ENCODE results near the gene OCEL1.
"Not testable (repeated sequence)": the region's sequence is repeated elsewhere in the genome, so short reads cannot be mapped to it uniquely, and the experiment has no call there.

Gene OCEL1

GRCh38 chr19:17268754-17269153 lies 42.7 kb downstream of the OCEL1 start:
- TF ChIP-seq ZBTB26 (tag by site-specific recombination; optimal IDR thresholded peaks at IDR 0.05), result no peak
- no peak for TF ChIP-seq ZBTB11 (tag by site-specific recombination; conservative IDR thresholded peaks at IDR 0.05; ENCODE audit: low read depth)
- TF ChIP-seq ZNF548 (tag by site-specific recombination; IDR thresholded peaks at IDR 0.05), result no peak
- TF ChIP-seq SP7 (tag by site-specific recombination; IDR thresholded peaks at IDR 0.05), result no peak
- no peak for TF ChIP-seq ZFP41 (tag by site-specific recombination; IDR thresholded peaks at IDR 0.05; ENCODE audit: borderline replicate concordance)
- TF ChIP-seq EGR2 (tag by site-specific recombination; IDR thresholded peaks at IDR 0.05; ENCODE audit: low read depth), result no peak
- TF ChIP-seq ZNF292 (tag by site-specific recombination; IDR thresholded peaks at IDR 0.05; ENCODE audit: borderline replicate concordance, low read depth), result no peak
- Histone ChIP-seq H3K36me3 (ENCODE audit: control insufficient read depth in 2 of 2, insufficient read depth in 1 of 2, low read length in 2 of 2) (peaks cover 13 to 29% of the 10 kb centered on the region in 2 experiments; a peak in 2 of 3 replicates), H3K9me3 (ENCODE audit: control insufficient read depth, insufficient read depth, low read depth, low read length) (no peaks in the 10 kb centered on the region), H3K4me1 (ENCODE audit: control insufficient read depth, insufficient read depth, low read length) (no peaks in the 10 kb centered on the region), H3K27ac (ENCODE audit: extremely low read depth, low read depth, low read length) (no peak overlapping the region), H3K4me3 (ENCODE audit: low read depth, low read length) (no peak overlapping the region)
- ChIA-PET CTCF (interaction anchor here (5.5 kb wide), 1 partner anchor 14 kb away, joined by 37 read pairs; the partner anchor contains the start of gene ANKLE1), POLR2A (no interaction called here)

- POLR2A ChIA-PET, result interaction anchor here (2.1 kb wide), 1 partner anchor 8 kb away, joined by 5 read pairs; no protein-coding TSS in a partner anchor
- H3K4me1 ChIP-seq (ENCODE audit: control insufficient read depth, insufficient read depth, low read length); H3K27ac ChIP-seq (ENCODE audit: extremely low read depth, low read depth, low read length); CTCF ChIA-PET; H3K4me3 ChIP-seq (ENCODE audit: low read depth, low read length); H3K9me3 ChIP-seq (ENCODE audit: control insufficient read depth, insufficient read depth, low read depth, low read length): not testable (repeated sequence)
- TF ChIP-seq ZNF121 (tag by site-specific recombination; IDR thresholded peaks at IDR 0.05), result peak; percentile 83; the same call in 1 of the 2 replicates
- H3K36me3 ChIP-seq (ENCODE audit: control insufficient read depth in 2 of 2, insufficient read depth in 1 of 2, low read length in 2 of 2), result peaks cover 27 to 70% of the 10 kb centered on the region in 2 experiments
These were observed 48.9 kb downstream of the OCEL1 start for GRCh38 chr19:17274892-17275291.

- no peak overlapping the region for H3K4me3 ChIP-seq (ENCODE audit: low read depth, low read length)
- no peak overlapping the region for H3K27ac ChIP-seq (ENCODE audit: extremely low read depth, low read depth, low read length)
- H3K4me1 ChIP-seq (ENCODE audit: control insufficient read depth, insufficient read depth, low read length), result no peaks in the 10 kb centered on the region
- CTCF ChIA-PET, result no interaction called here
- peaks cover 27 to 65% of the 10 kb centered on the region in 2 experiments for H3K36me3 ChIP-seq (ENCODE audit: control insufficient read depth in 2 of 2, insufficient read depth in 1 of 2, low read length in 2 of 2)
- POLR2A ChIA-PET, result interaction anchor here (2.1 kb wide), 1 partner anchor 9 kb away, joined by 5 read pairs; no protein-coding TSS in a partner anchor
- H3K9me3 ChIP-seq (ENCODE audit: control insufficient read depth, insufficient read depth, low read depth, low read length), result no peaks in the 10 kb centered on the region
- no peak for TF ChIP-seq ZNF654 (tag by site-specific recombination; IDR thresholded peaks at IDR 0.05; ENCODE audit: low read depth)
- no peak for TF ChIP-seq GLI2 (tag by site-specific recombination; IDR thresholded peaks at IDR 0.05; ENCODE audit: borderline replicate concordance, low read depth)
- TF ChIP-seq ZNF785 (tag by site-specific recombination; IDR thresholded peaks at IDR 0.05), result no peak
- no peak for TF ChIP-seq PRDM4 (tag by site-specific recombination; IDR thresholded peaks at IDR 0.05)
- no peak for TF ChIP-seq PBX3 (CRISPR knock-in tag; IDR thresholded peaks at IDR 0.05)
- TF ChIP-seq SCRT2 (tag by site-specific recombination; IDR thresholded peaks at IDR 0.05), result no peak
- no peak for TF ChIP-seq ZNF202 (tag by site-specific recombination; IDR thresholded peaks at IDR 0.05; ENCODE audit: borderline replicate concordance)
- no peak for TF ChIP-seq SETDB1 (IDR thresholded peaks at IDR 0.05; ENCODE audit: insufficient read length, low read length)
- no peak for TF ChIP-seq ZNF555 (tag by site-specific recombination; conservative IDR thresholded peaks at IDR 0.05)
- TF ChIP-seq ZNF148 (tag by site-specific recombination; IDR thresholded peaks at IDR 0.05; ENCODE audit: borderline replicate concordance), result no peak
- TF ChIP-seq ZNF571 (tag by site-specific recombination; IDR thresholded peaks at IDR 0.05), result no peak
These were observed 49.6 kb downstream of the OCEL1 start for GRCh38 chr19:17275441-17276175.

Measured in HEK293 (cell line).